Naive thymus-derived CD4-positive, alpha-beta T cell (primary cell): ENCODE results near the gene TMC1. TPM values are rescaled to one million over a fixed set of nuclear protein-coding genes. Genes with fewer than 3 reads are reported as not detected.

Source experiments
- ATAC-seq: fragments of 150-1000 bp; cut with Tn5 transposase; 2 replicates; pipeline ENCODE4 v1.10.0; 2021; ENCODE audit warnings: mild to moderate bottlenecking, moderate library complexity
- CTCF ChIA-PET: fragments of 350-600 bp; sonication (Branson Sonifier 250); formaldehyde crosslinking; loops from one replicate; lab custom pipeline; 2021; ENCODE audit warnings: antibody characterized with exemption; lab: Charles Lee
- POLR2A ChIA-PET: fragments of 350-600 bp; sonication (Branson Sonifier 250); formaldehyde crosslinking; loops from one replicate; lab custom pipeline; 2021; ENCODE audit warnings: antibody characterized with exemption, inconsistent platforms; lab: Charles Lee
- DNase-seq, 9 donors: peaks; one replicate each; pipeline versions ENCODE4 v3.0.0 to v3.0.0-alpha.2; 2020 to 2022; ENCODE audit warnings: mixed read lengths in 1 of 9
- H3K27ac ChIP-seq: one replicate; pipeline ENCODE4 v1.7.0; 2013; ENCODE audit warnings: mild to moderate bottlenecking, low read depth, low read length, moderate library complexity
- H3K27me3 ChIP-seq, 2 donors: one replicate each; pipeline ENCODE4 v1.7.0; 2013; ENCODE audit warnings: low read length in 2 of 2, mild to moderate bottlenecking in 2 of 2, moderate library complexity in 2 of 2; ENCODE audit not compliant: control insufficient read depth in 2 of 2, insufficient read depth in 2 of 2
- H3K36me3 ChIP-seq, 3 experiments: 1 replicate in 2 of 3; 2 replicates in 1 of 3; pipeline ENCODE4 v1.7.0; 2013; ENCODE audit warnings: low read length in 3 of 3, mild to moderate bottlenecking in 3 of 3, moderate library complexity in 1 of 3; ENCODE audit not compliant: insufficient read depth in 3 of 3, control insufficient read depth in 2 of 3
- H3K4me1 ChIP-seq, 2 donors: one replicate each; pipeline ENCODE4 v1.7.0; 2013; ENCODE audit warnings: low read length in 2 of 2, mild to moderate bottlenecking in 2 of 2, moderate library complexity in 1 of 2; ENCODE audit not compliant: control insufficient read depth in 2 of 2, insufficient read depth in 2 of 2
- H3K4me3 ChIP-seq: 2 replicates; pipeline ENCODE4 v1.7.0; 2013; ENCODE audit warnings: mild to moderate bottlenecking, low read length
- H3K9me3 ChIP-seq, 3 experiments: 1 replicate in 2 of 3; 2 replicates in 1 of 3; pipeline ENCODE4 v1.7.0; 2013; ENCODE audit warnings: low read length in 3 of 3; ENCODE audit not compliant: control insufficient read depth in 2 of 3
- H3K27ac Mint-ChIP-seq, 9 donors: one replicate each; pipeline ENCODE4 v1.8.0; 2020 to 2022; ENCODE audit warnings: mixed read lengths in 9 of 9, mild to moderate bottlenecking in 8 of 9, moderate library complexity in 5 of 9, inconsistent platforms in 2 of 9
- H3K27me3 Mint-ChIP-seq, 5 donors: one replicate each; pipeline ENCODE4 v1.8.0; 2021 to 2022; ENCODE audit warnings: mixed read lengths in 5 of 5, mild to moderate bottlenecking in 1 of 5
- H3K36me3 Mint-ChIP-seq, 5 donors: one replicate each; pipeline ENCODE4 v1.8.0; 2020 to 2022; ENCODE audit warnings: mixed read lengths in 5 of 5, mild to moderate bottlenecking in 3 of 5, inconsistent platforms in 1 of 5
- H3K4me1 Mint-ChIP-seq, 7 donors: one replicate each; pipeline ENCODE4 v1.8.0; 2020 to 2022; ENCODE audit warnings: mixed read lengths in 7 of 7, mild to moderate bottlenecking in 3 of 7, inconsistent platforms in 1 of 7
- H3K4me3 Mint-ChIP-seq, 10 donors: one replicate each; pipeline ENCODE4 v1.8.0; 2020 to 2022; ENCODE audit warnings: mild to moderate bottlenecking in 10 of 10, mixed read lengths in 10 of 10, moderate library complexity in 6 of 10, inconsistent platforms in 2 of 10
- H3K9me3 Mint-ChIP-seq, 11 donors: one replicate each; pipeline ENCODE4 v1.8.0; 2020 to 2022; ENCODE audit warnings: mixed read lengths in 11 of 11, mild to moderate bottlenecking in 4 of 11, inconsistent platforms in 1 of 11, moderate library complexity in 1 of 11
- intact Hi-C, 2 donors: fragments of 100-400 bp; cut with micrococcal nuclease; formaldehyde crosslinking; loops; one replicate each; pipeline ENCODE4 v1.15.1; 2023
- polyA plus RNA-seq, 2 donors: library from polyadenylated mRNA; unstranded; fragments of 300-500 nt; fragmentation: Illumina TruSeq; gene quantifications; one replicate each; pipeline ENCODE4 v1.2.3, GENCODE V29; 2021
- total RNA-seq, 6 experiments: library from RNA in 5 of 6; stranded (reverse) in 5 of 6; gene quantifications; 1 replicate in 5 of 6; 2 replicates in 1 of 6; pipeline ENCODE4 v1.2.3 and lab custom pipeline; 2021 to 2026

TMC1 gene
- total and polyA plus RNA-seq, 7 experiments from 2014 or later = not detected

- Histone ChIP-seq H3K36me3 (no peaks in the 10 kb centered on the region), H3K4me3 (no peak overlapping the region), H3K9me3 (no peaks in the 10 kb centered on the region), H3K27me3 (no peaks in the 10 kb centered on the region), H3K27ac (no peak overlapping the region), H3K4me1 (no peaks in the 10 kb centered on the region)
- POLR2A ChIA-PET = no interaction called here
- DNase-seq = no peak
- Mint-ChIP-seq H3K27ac (no peak overlapping the region), H3K36me3 (no peaks in the 10 kb centered on the region), H3K4me3 (no peak overlapping the region), H3K4me1 (no peaks in the 10 kb centered on the region), H3K9me3 (peaks cover 0 to 2% (median 0%) of the 10 kb centered on the region in 11 donors), H3K27me3 (peaks cover 0 to 4% (median 2%) of the 10 kb centered on the region in 5 donors)
- intact Hi-C loops = no loop called here
- ATAC-seq = no peak
- CTCF ChIA-PET = interaction anchor here (0.6 kb wide), 1 partner anchor 688 kb away, joined by 3 read pairs; no protein-coding TSS in a partner anchor
Measured at GRCh38 chr9:72728031-72728770, 206.8 kb downstream of the TMC1 start.

- H3K36me3 Mint-ChIP-seq = no peaks in the 10 kb centered on the region
- H3K27me3 Mint-ChIP-seq = peaks cover 3 to 15% (median 13%) of the 10 kb centered on the region in 5 donors
- H3K4me1 ChIP-seq = no peaks in the 10 kb centered on the region
- peaks cover 0 to 1% (median 0%) of the 10 kb centered on the region in 7 donors for H3K4me1 Mint-ChIP-seq
- intact Hi-C loops = no loop called here
- CTCF ChIA-PET = no interaction called here
- H3K4me3 Mint-ChIP-seq = no peak overlapping the region
- ATAC-seq (no peak), DNase-seq (no peak)
- no peaks in the 10 kb centered on the region for H3K36me3 ChIP-seq
- POLR2A ChIA-PET = no interaction called here
- no peak overlapping the region for H3K27ac ChIP-seq
- H3K4me3 ChIP-seq = no peak overlapping the region
- H3K9me3 Mint-ChIP-seq = peaks cover 0 to 2% (median 0%) of the 10 kb centered on the region in 11 donors
- no peaks in the 10 kb centered on the region for H3K27me3 ChIP-seq
- no peaks in the 10 kb centered on the region for H3K9me3 ChIP-seq
- H3K27ac Mint-ChIP-seq = no peak overlapping the region
Measured at GRCh38 chr9:72733895-72734294, 212.5 kb downstream of the TMC1 start.

GRCh38 chr9:72734631-72735030, 213.2 kb downstream of the TMC1 start:
- peak; percentile 77 for ATAC-seq
- intact Hi-C loops = no loop called here
- H3K4me1 ChIP-seq = no peaks in the 10 kb centered on the region
- H3K27ac Mint-ChIP-seq = no peak overlapping the region
- ChIA-PET POLR2A (no interaction called here), CTCF (no interaction called here)
- H3K4me1 Mint-ChIP-seq = peaks cover 0 to 1% (median 0%) of the 10 kb centered on the region in 7 donors
- no peak overlapping the region for H3K4me3 ChIP-seq
- H3K36me3 Mint-ChIP-seq = no peaks in the 10 kb centered on the region
- H3K36me3 ChIP-seq = no peaks in the 10 kb centered on the region
- H3K4me3 Mint-ChIP-seq = no peak overlapping the region
- peaks cover 2 to 17% (median 13%) of the 10 kb centered on the region in 5 donors for H3K27me3 Mint-ChIP-seq
- no peaks in the 10 kb centered on the region for H3K9me3 ChIP-seq
- H3K27me3 ChIP-seq = no peaks in the 10 kb centered on the region
- no peak overlapping the region for H3K27ac ChIP-seq
- DNase-seq = no peak
- peaks cover 0 to 2% (median 0%) of the 10 kb centered on the region in 11 donors for H3K9me3 Mint-ChIP-seq

GRCh38 chr9:72743836-72744235, 222.4 kb downstream of the TMC1 start:
- no peaks in the 10 kb centered on the region for H3K4me1 ChIP-seq
- H3K4me3 Mint-ChIP-seq = no peak overlapping the region
- no peaks in the 10 kb centered on the region for H3K36me3 Mint-ChIP-seq
- ChIA-PET CTCF (no interaction called here), POLR2A (no interaction called here)
- no peaks in the 10 kb centered on the region for H3K9me3 ChIP-seq
- peaks cover 0 to 3% (median 0%) of the 10 kb centered on the region in 11 donors for H3K9me3 Mint-ChIP-seq
- no peak for ATAC-seq
- H3K27me3 Mint-ChIP-seq = peaks cover 4 to 12% (median 9%) of the 10 kb centered on the region in 5 donors
- intact Hi-C loops = no loop called here
- no peaks in the 10 kb centered on the region for H3K36me3 ChIP-seq
- H3K4me1 Mint-ChIP-seq = no peaks in the 10 kb centered on the region
- H3K4me3 ChIP-seq = no peak overlapping the region
- no peaks in the 10 kb centered on the region for H3K27me3 ChIP-seq
- no peak overlapping the region for H3K27ac ChIP-seq
- DNase-seq = no peak
- H3K27ac Mint-ChIP-seq = no peak overlapping the region

- intact Hi-C loops = no loop called here
- no peak for DNase-seq
- Histone ChIP-seq H3K36me3 (no peaks in the 10 kb centered on the region), H3K9me3 (no peaks in the 10 kb centered on the region), H3K4me3 (no peak overlapping the region), H3K27me3 (no peaks in the 10 kb centered on the region), H3K4me1 (no peaks in the 10 kb centered on the region), H3K27ac (no peak overlapping the region)
- CTCF ChIA-PET = no interaction called here
- Mint-ChIP-seq H3K27me3 (peaks cover 0 to 15% (median 7%) of the 10 kb centered on the region in 5 donors), H3K4me3 (no peak overlapping the region), H3K36me3 (no peaks in the 10 kb centered on the region), H3K27ac (no peak overlapping the region), H3K9me3 (peaks cover 0 to 2% (median 0%) of the 10 kb centered on the region in 11 donors), H3K4me1 (no peaks in the 10 kb centered on the region)
- POLR2A ChIA-PET = no interaction called here
- no peak for ATAC-seq
Measured at GRCh38 chr9:72749276-72749675, 227.9 kb downstream of the TMC1 start.

GRCh38 chr9:72751541-72751940, 230.1 kb downstream of the TMC1 start:
- ATAC-seq = no peak
- H3K4me3 Mint-ChIP-seq = no peak overlapping the region

More at GRCh38 chr9:72751541-72751940, 230.1 kb downstream of the TMC1 start:
- H3K4me3 ChIP-seq = no peak overlapping the region
- no peak for DNase-seq
- no peak overlapping the region for H3K27ac Mint-ChIP-seq
- H3K36me3 ChIP-seq = no peaks in the 10 kb centered on the region
- ChIA-PET POLR2A (no interaction called here), CTCF (no interaction called here)
- H3K4me1 Mint-ChIP-seq = no peaks in the 10 kb centered on the region
- no peaks in the 10 kb centered on the region for H3K9me3 ChIP-seq
- H3K27ac ChIP-seq = no peak overlapping the region
- H3K27me3 Mint-ChIP-seq = peaks cover 2 to 16% (median 11%) of the 10 kb centered on the region in 5 donors
- H3K27me3 ChIP-seq = peaks cover 0 to 3% of the 10 kb centered on the region in 2 donors
- no peaks in the 10 kb centered on the region for H3K4me1 ChIP-seq
- H3K9me3 Mint-ChIP-seq = peaks cover 0 to 2% (median 0%) of the 10 kb centered on the region in 11 donors
- no peaks in the 10 kb centered on the region for H3K36me3 Mint-ChIP-seq
- intact Hi-C loops = no loop called here
